PFSK-1 (cell line): ENCODE measurements around the gene GPD2. TPM values are rescaled to one million over a fixed set of nuclear protein-coding genes. Genes with fewer than 3 reads are reported as not detected.

Source experiments
- FOXP2 ChIP-seq: optimal IDR thresholded peaks from 2 replicates; pipeline ENCODE3; 2011; ENCODE audit warnings: borderline replicate concordance, control low read depth, inconsistent platforms; ENCODE audit not compliant: insufficient read depth; ENCODE audit errors: extremely low read length, extremely low read depth
- POLR2AphosphoS5 ChIP-seq: IDR thresholded peaks from 2 replicates; pipeline ENCODE4 v1.6.1; 2012; ENCODE audit warnings: low read depth, mild to moderate bottlenecking, control low read depth, low read length, moderate library complexity
- REST ChIP-seq, 2 experiments: IDR thresholded peaks; 2 replicates each; pipeline versions ENCODE4 v1.6.1 to v1.8.0; 2011 to 2012; ENCODE audit warnings: low read depth in 2 of 2, low read length in 2 of 2, control low read depth in 1 of 2, inconsistent platforms in 1 of 2, mild to moderate bottlenecking in 1 of 2, moderate library complexity in 1 of 2; ENCODE audit not compliant: insufficient read depth in 1 of 2
- SIN3A ChIP-seq: IDR thresholded peaks from 2 replicates; pipeline ENCODE4 v1.6.1; 2012; ENCODE audit warnings: mild to moderate bottlenecking, low read length, moderate library complexity, borderline replicate concordance; ENCODE audit not compliant: insufficient read depth
- TAF1 ChIP-seq: IDR thresholded peaks from 2 replicates; pipeline ENCODE4 v1.6.1; 2012; ENCODE audit warnings: low read length, control low read depth, borderline replicate concordance; ENCODE audit not compliant: insufficient read depth
- polyA plus RNA-seq: library from polyadenylated mRNA; unstranded; fragments of >200 nt; gene quantifications from one replicate; pipeline ENCODE4 v1.2.1, GENCODE V29; 2012; ENCODE audit warnings: low read depth, missing spikeins; ENCODE audit not compliant: insufficient read length

The GPD2 gene
- polyA plus RNA-seq = not detected

DNA sequence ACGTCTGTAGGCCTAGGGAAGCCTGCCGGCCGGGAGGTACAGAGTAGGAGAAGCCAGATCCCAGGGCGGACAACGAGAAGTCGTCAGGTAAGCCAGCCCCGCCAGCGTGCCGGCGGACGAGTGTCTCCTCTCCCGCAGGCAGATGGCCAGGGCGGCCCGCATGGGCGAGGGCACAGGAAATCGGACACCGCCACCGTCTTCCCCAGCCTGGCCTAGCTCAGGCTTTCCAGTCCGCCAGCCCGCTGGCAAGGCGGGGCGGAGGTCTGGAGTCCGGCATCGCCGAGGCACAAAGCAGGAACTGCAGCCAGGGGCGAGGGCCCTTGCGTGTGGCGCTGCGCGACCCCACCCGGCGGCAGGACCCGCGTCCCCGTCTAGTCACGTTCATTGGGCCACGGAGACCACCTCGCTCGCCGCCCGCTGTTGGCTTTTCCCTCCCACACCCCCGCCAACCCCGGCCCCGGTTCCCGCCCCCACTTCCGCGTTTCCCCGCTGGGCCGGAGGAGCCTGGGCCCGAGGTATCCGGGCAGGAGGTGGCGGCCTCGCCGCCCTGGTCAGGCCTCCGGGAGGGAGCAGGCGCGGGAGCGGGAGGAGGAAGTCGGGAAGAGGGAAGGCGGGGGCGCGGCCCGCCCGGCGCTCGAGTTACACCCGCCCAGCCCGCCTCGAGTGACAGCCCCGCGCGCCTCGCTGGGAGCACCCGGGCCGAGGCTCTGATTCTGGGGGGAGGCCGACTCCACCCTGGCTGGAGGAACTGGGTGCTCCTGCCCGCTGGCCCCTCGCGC, at the start of gene GPD2:
Gene GPD2 (plus strand): TSS at position 662 of the 779 bp plus-strand sequence. CDS start 39,727 bp downstream, outside the sequence.
- TF ChIP-seq FOXP2 = no peak
- TF ChIP-seq POLR2AphosphoS5 = 0 out of 2 replicates have a peak, but pooled peaks have one; percentile 18

DNA sequence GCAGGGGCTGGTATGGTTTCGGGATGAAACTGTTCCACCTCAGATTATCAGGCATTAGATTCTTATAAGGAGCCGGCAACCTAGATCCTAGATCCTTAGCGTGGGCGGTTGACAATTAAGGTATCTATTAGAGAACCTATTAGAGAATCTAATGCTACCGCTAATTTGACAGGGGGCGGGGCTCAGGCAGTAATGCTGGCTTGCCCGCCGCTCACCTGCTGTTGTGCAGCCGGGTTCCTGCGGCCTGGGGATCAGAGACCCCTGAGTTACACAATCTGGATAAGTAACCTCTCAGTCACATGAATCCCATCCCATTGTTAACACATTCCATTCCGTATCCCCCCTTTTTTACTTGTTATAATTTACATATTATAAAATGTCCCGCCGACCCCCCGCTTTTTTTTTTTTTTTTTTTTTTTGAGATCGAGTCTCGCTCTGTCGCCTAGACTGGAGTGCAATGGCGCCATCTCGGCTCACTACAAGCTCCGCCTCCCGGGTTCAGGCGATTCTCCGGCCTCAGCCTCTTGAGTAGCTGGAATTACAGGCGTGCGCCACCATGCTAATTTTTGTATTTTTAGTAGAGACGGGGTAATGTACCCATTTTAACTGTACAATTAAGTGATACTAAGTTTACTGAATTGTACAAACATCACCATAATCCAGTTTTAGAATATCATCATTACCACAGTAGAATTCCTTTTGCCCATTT, 42.0 kb upstream of the GPD2 start:
- TF ChIP-seq TAF1 = no peak
- no peak for TF ChIP-seq SIN3A
- no peak for TF ChIP-seq REST (IDR thresholded peaks at IDR 0.05; ENCODE audit: insufficient read depth in 1 of 2, low read depth in 2 of 2, low read length in 2 of 2)
- TF ChIP-seq POLR2AphosphoS5 = no peak
- TF ChIP-seq FOXP2 = no peak

- TF ChIP-seq TAF1 (no peak), POLR2AphosphoS5 (no peak), REST (IDR thresholded peaks at IDR 0.05; ENCODE audit: insufficient read depth in 1 of 2, low read depth in 2 of 2, low read length in 2 of 2) (no peak), SIN3A (no peak), FOXP2 (no peak)
These were observed 40.1 kb upstream of the GPD2 start for GRCh38 chr2:156396126-156396525.

GRCh38 chr2:156397229-156397628, 39.0 kb upstream of the GPD2 start:
- TF ChIP-seq REST (IDR thresholded peaks at IDR 0.05; ENCODE audit: insufficient read depth in 1 of 2, low read depth in 2 of 2, low read length in 2 of 2) = no peak
- TF ChIP-seq SIN3A = no peak
- TF ChIP-seq FOXP2 = no peak

DNA sequence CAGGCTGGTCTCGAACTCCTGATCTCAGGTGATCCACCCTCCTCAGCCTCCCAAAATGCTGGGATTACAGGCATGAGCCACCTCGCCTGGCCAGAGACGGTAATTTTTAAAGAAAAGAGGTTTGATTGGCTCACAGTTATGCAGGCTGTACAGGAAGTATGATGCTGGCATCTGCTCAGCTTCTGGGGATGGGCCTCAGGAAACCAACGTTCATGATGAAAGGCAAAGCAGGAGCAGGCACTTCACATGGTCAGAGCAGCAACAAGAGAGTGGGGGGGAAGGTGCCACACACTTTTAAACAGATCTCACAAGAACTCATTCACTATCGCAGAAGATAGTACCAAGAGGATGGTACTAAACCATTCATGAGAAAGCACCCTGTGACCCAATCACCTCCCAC, 38.0 kb upstream of the GPD2 start:
- TF ChIP-seq SIN3A = no peak
- no peak for TF ChIP-seq POLR2AphosphoS5
- TF ChIP-seq FOXP2 = no peak
- TF ChIP-seq TAF1 = no peak

GRCh38 chr2:156399224-156399949, 36.8 kb upstream of the GPD2 start:
- TF ChIP-seq POLR2AphosphoS5 (no peak), SIN3A (no peak), TAF1 (no peak), FOXP2 (no peak), REST (IDR thresholded peaks at IDR 0.05; ENCODE audit: insufficient read depth in 1 of 2, low read depth in 2 of 2, low read length in 2 of 2) (no peak)
